Hematopoietic multipotent progenitor cell treated with erythropoietin and hydrocortisone succinate and interleukin-3 and kit ligand, for 17 days (in vitro differentiated cells): Measurements from ENCODE around the gene IL9R.
"Not testable (repeated sequence)": the region's sequence is repeated elsewhere in the genome, so short reads cannot be mapped to it uniquely, and the experiment has no call there.

Experiments
- DNase-seq: peaks from one replicate; pipeline ENCODE4 v3.0.0-alpha.2; 2015; ENCODE audit warnings: low spot score

The IL9R gene

DNA sequence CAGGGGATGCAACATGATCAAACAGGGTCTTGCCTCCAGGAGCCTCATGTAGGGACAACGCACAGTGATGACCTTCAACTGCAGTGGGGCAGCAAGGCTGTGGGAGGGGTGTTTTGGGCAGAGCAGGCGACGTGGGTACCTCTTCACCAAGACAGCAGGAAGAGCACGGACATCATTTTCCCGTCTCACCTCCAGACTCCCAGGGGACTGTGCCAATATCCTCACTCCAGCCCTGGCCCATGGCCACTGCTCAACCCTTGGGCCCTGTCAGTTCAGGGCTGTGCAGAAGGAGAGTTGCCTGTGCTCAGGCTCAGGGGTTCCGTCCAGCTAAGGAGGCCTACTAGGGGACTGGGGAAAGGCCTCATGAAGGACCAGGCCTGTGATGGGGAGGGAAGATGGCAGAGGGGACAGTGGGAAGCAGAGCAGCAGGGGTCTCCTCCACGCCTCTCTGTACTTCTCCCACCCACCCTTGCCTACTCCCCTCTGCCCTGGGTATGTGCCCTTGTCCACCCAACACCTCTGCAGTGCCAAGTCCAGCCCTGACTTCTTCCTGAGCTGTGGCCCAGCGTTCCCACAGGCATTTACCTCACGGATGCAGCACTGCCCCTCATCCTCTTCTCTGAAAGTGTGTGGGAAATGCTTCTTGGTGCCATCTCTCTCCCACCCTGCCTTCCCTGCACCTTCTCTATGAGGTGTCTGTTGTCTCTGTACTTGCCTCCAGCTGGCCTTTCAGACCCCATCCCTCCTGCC lies 1.4 kb downstream of the IL9R start:
- DNase-seq, result no peak

- DNase-seq, result not testable (repeated sequence)
Measured at GRCh38 chrX:155999751-156000150, 2.3 kb downstream of the IL9R start.

DNA sequence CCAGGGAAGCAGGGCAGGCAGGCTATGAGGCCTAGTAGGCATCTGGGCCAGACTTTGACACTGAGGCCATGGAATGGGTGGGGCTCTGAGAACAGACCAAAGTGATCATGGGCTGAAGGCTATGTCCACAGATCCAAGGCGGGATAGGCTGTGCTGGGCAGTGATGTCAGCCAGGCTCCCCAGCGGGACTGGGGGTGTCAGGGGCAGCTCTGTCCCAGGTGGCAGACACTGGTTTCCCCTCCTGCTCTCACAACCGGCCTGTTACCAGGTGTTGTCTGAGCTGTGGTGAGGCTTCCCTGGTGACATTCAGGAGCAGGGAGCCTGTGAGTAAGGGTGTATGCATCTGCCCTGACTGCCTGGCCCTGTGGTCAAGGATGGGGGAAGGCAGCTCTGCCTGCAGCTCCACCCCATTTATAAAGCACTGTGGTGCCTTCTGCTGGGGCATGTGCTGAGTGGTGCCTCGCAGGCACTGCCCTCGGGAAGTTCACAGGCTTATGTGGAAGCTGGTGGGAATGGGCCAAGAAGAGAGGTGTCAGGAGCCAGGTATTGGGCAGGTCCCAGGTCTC lies 2.9 kb downstream of the IL9R start:
- DNase-seq, result no peak

DNA sequence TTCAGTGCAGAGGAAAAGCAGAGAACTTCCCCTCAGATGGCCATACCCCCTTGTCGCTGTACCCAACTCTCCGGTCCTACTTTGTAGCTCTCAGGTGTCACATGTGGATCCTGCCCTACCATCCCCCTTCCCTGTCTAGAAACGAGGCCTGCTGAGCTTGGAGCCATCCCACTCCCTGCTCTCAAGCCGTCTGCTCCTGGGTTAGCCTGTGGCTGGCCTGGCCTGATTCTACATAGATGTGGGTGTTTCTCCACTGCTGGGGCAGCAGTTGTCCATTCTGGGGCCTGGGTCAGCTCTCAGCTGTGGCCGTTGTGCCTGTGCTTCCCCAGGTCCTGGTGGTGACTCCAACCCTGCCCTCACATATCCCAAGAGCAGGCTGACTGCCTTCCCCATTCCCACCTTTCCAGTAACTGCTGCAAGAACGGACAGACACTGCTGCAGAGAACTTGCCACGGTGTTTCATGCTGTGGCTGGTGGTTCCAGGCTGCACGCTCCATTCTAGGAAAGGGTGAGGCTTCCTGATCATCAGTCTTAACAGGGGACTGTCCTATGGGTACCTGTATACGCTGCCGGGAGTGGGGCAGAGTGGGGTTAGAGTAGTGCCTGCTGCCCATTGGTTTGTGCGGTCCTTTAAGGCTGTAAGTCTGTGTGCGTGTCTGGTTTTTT lies 3.6 kb downstream of the IL9R start:
- no peak for DNase-seq

GRCh38 chrX:156001667-156002021 lies 4.1 kb downstream of the IL9R start:
- DNase-seq, result no peak

- DNase-seq, result no peak
Measured at GRCh38 chrX:156002507-156002906, 5.0 kb downstream of the IL9R start.

DNA sequence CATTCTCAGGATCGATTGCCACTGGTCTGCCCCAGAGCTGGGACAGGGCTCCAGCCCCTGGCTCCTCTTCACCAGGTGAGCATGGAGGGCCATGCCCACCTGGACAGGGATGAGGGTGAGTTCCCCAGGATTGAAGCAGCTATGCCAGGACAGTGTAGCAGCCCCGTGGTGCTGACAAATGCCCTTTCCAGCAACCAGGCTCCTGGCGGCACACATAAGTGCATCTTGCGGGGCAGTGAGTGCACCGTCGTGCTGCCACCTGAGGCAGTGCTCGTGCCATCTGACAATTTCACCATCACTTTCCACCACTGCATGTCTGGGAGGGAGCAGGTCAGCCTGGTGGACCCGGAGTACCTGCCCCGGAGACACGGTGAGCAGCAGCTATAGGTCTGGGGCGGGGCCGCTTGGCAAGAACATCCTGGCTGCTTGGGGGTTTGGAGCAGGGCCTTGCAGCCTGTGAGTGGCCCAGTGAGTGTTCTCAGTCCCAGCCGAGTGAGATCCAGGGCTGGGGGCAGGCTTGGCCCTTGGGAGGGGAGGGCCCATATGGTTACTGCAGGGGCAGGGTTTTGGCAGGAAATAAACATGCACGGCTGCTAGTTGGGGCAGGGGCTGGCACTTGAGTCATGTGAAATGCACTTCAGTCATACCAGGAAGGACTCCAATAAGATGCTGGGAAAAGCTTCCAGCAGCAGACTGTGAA lies 6.1 kb downstream of the IL9R start:
- no peak for DNase-seq

GRCh38 chrX:156004256-156004655 lies 6.8 kb downstream of the IL9R start:
- no peak for DNase-seq

DNA sequence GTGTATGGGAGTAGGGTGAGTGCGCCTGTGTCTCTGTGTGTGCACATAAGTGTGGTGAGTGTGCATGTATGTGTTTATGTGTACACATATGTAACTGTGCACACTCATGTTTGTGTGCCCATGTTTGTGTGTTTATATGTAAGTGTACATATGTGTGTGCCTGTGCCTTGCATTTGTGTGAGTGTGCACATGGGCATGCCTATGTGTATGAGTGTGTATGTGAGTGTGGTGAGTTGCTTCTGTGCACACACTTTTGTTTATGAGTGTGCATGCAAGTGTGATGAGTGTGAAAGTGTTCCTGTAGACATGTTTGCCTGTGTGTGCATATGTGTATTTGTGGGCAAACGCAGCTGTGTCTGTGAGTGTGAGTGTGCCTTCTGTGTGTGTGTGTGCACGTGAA lies 7.2 kb downstream of the IL9R start:
- no peak for DNase-seq

DNA sequence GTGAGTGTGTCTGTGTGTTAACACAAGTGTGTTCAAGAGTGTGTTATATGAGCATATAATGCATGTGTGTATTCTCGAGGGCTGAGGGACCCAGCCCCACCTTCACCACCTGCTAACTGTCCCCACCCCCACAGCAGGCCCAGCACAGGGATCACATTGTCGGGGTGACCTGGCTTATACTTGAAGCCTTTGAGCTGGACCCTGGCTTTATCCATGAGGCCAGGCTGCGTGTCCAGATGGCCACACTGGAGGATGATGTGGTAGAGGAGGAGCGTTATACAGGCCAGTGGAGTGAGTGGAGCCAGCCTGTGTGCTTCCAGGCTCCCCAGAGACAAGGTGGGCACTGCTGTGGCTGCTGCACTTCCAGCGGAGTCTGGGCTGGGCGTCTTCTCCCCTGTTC lies 7.6 kb downstream of the IL9R start:
- no peak for DNase-seq

- not testable (repeated sequence) for DNase-seq
Measured at GRCh38 chrX:156006468-156006867, 9.0 kb downstream of the IL9R start.

GRCh38 chrX:156008379-156008778 lies 10.9 kb downstream of the IL9R start:
- not testable (repeated sequence) for DNase-seq

DNA sequence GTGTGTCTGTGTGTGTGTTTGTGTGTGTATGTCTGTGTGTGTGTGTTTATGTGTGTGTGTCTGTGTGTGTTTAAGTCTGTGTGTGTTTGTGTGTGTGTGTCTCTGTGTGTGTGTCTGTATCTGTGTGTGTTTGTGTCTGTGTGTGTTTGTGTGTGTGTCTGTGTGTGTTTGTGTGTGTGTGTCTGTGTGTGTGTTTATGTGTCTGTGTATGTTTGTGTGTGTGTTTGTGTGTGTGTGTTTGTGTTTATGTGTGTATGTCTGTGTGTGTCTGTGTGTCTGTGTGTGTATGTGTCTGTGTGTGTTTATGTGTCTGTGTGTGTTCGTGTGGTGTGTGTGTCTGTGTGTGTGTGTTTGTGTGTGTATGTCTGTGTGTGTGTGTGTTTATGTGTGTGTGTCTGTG lies 11.4 kb downstream of the IL9R start:
- DNase-seq, result no peak

GRCh38 chrX:156009691-156010090 lies 12.2 kb downstream of the IL9R start:
- not testable (repeated sequence) for DNase-seq

GRCh38 chrX:156013286-156013953 lies 15.9 kb downstream of the IL9R start:
- not testable (repeated sequence) for DNase-seq

DNA sequence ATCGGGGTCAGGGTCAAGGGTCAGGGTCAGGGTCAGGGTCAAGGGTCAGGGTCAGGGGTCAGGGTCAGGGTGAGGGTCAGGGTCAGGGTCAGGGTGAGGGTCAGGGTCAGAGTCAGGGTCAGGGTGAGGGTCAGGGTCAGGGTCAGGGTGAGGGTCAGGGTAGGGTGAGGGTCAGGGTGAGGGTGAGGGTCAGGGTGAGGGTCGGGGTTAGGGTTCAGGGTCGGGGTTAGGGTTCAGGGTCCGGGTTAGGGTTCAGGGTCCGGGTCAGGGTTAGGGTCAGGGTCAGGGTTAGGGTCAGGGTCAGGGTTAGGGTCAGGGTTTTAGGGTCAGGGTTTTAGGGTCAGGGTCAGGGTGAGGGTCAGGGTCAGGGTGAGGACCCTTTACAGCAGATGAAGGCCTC lies 22.4 kb downstream of the IL9R start:
- not testable (repeated sequence) for DNase-seq

DNA sequence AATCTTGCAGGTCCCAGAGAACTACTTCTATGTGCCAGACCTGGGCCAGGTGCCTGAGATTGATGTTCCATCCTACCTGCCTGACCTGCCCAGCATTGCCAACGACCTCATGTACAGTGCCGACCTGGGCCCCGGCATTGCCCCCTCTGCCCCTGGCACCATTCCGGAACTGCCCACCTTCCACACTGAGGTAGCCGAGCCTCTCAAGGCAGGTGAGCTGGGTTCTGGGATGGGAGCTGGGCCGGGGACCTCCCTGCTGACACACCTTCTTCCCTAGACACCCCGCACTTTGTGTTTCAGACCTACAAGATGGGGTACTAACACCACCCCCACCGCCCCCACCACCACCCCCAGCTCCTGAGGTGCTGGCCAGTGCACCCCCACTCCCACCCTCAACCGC lies 25.5 kb downstream of the IL9R start:
- not testable (repeated sequence) for DNase-seq

DNA sequence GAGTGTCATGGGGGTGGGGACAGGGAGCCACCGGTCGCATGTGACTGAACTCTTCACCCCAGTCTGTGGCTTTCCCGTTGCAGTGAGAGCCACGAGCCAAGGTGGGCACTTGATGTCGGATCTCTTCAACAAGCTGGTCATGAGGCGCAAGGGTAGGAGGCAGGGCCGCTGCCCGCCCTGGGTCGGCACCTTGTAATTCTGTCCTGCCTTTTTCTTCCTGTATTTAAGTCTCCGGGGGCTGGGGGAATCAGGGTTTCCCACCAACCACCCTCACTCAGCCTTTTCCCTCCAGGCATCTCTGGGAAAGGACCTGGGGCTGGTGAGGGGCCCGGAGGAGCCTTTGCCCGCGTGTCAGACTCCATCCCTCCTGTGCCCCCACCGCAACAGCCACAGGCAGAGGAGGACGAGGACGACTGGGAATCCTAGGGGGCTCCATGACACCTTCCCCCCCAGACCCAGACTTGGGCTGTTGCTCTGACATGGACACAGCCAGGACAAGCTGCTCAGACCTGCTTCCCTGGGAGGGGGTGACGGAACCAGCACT lies 27.5 kb downstream of the IL9R start:
- DNase-seq, result not testable (repeated sequence)

- not testable (repeated sequence) for DNase-seq
Measured at GRCh38 chrX:156028653-156029237, 31.2 kb downstream of the IL9R start.

DNA sequence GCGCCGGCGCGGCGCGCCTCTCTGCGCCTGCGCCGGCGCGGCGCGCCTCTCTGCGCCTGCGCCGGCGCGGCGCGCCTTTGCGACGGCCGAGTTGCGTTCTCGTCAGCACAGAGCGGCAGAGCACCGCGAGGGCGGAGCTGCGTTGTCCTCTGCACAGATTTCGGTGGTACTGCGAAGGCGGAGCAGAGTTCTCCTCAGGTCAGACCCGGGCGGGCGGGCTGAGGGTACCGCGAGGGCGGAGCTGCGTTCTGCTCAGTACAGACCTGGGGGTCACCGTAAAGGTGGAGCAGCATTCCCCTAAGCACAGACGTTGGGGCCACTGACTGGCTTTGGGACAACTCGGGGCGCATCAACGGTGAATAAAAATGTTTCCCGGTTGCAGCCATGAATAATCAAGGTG lies 31.8 kb downstream of the IL9R start:
- not testable (repeated sequence) for DNase-seq

- not testable (repeated sequence) for DNase-seq
Measured at GRCh38 chrX:156029707-156030442, 32.4 kb downstream of the IL9R start.
